ENCODE measurements around the gene STARD3.

The STARD3 gene

GRCh38 chr17:39664581-39665561, 27.9 kb downstream of the STARD3 start, which contains the start of gene TCAP:
TSS of gene TCAP (plus strand) at chr17:39665349. CDS start at chr17:39665360, 11 bp downstream.
- no peak for DNase-seq (ENCODE audit: low read depth)
- no peak for TF ChIP-seq CTCF (IDR thresholded peaks at IDR 0.05; ENCODE audit: insufficient read depth, low read depth, low read length, missing control alignments)
- no peak within 1 kb of the TSS for H3K4me3 ChIP-seq (ENCODE audit: low read length)

- peak; percentile 28 for TF ChIP-seq CTCF (IDR thresholded peaks at IDR 0.05; ENCODE audit: insufficient read depth, low read depth, low read length, missing control alignments)
- peak; percentile 18 for DNase-seq (ENCODE audit: low read depth)
- H3K4me3 ChIP-seq (ENCODE audit: low read length), result no peak overlapping the region
These were observed 28.8 kb downstream of the STARD3 start for GRCh38 chr17:39665642-39666224.

- no peak for TF ChIP-seq CTCF (IDR thresholded peaks at IDR 0.05; ENCODE audit: insufficient read depth, low read depth, low read length, missing control alignments)
- DNase-seq (ENCODE audit: low read depth), result no peak
- no peak overlapping the region for H3K4me3 ChIP-seq (ENCODE audit: low read length)
These were observed 29.3 kb downstream of the STARD3 start for GRCh38 chr17:39666231-39666600.

GRCh38 chr17:39666601-39667261, 29.8 kb downstream of the STARD3 start:
- DNase-seq (ENCODE audit: low read depth), result no peak
- no peak for TF ChIP-seq CTCF (IDR thresholded peaks at IDR 0.05; ENCODE audit: insufficient read depth, low read depth, low read length, missing control alignments)
- no peak overlapping the region for H3K4me3 ChIP-seq (ENCODE audit: low read length)

GRCh38 chr17:39667262-39667944, 30.5 kb downstream of the STARD3 start:
- TF ChIP-seq CTCF (IDR thresholded peaks at IDR 0.05; ENCODE audit: insufficient read depth, low read depth, low read length, missing control alignments), result no peak
- no peak for DNase-seq (ENCODE audit: low read depth)
- H3K4me3 ChIP-seq (ENCODE audit: low read length), result no peak overlapping the region

Data from epithelial cell of esophagus (primary cell).